Tibial nerve (tissue), 4 donors: ENCODE results near the gene CDCA8.

Source experiments
- EP300 ChIP-seq, 2 donors: sonication (generic); formaldehyde crosslinking; IDR thresholded peaks; one replicate each; pipeline ENCODE4 v1.6.1; 2017; ENCODE audit warnings: antibody characterized with exemption in 2 of 2, mild to moderate bottlenecking in 1 of 2
- POLR2A ChIP-seq, 2 donors: fragments of 450-650 bp; IDR thresholded peaks; one replicate each; pipeline ENCODE4 v1.6.1; 2017; ENCODE audit warnings: antibody characterized with exemption in 2 of 2, mild to moderate bottlenecking in 2 of 2, moderate library complexity in 2 of 2
- TF ChIP-seq, protein P1 (sequence below), 5 experiments: fragments of 200-600 bp in 3 of 5; fragments of 450-650 bp in 2 of 5; sonication (generic) in 3 of 5; IDR thresholded peaks; one replicate each; pipeline ENCODE4 v1.5.1; 2016 to 2019; ENCODE audit warnings: antibody characterized with exemption in 5 of 5, mild to moderate bottlenecking in 3 of 5, moderate library complexity in 2 of 5

DNA sequence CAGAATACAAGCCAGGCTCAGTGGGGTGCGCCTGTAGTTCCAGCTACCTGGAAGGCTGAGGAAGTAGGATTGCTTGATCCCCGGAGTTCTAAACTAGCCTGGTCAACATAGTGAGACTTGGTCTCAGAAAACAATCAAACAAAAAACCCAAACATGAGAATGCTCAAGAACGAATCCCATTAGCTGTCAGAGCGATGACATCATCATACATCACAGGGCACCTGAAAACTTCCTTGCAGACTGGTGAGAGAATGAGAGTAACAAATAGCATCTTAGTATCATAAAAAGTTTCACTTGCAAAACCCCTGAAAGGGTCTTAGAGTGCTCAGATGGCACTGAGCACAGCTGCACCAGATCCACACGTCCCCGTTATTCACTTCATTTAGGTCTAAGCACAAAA is 21.1 kb upstream of the CDCA8 start:
- TF ChIP-seq, protein P1, sequence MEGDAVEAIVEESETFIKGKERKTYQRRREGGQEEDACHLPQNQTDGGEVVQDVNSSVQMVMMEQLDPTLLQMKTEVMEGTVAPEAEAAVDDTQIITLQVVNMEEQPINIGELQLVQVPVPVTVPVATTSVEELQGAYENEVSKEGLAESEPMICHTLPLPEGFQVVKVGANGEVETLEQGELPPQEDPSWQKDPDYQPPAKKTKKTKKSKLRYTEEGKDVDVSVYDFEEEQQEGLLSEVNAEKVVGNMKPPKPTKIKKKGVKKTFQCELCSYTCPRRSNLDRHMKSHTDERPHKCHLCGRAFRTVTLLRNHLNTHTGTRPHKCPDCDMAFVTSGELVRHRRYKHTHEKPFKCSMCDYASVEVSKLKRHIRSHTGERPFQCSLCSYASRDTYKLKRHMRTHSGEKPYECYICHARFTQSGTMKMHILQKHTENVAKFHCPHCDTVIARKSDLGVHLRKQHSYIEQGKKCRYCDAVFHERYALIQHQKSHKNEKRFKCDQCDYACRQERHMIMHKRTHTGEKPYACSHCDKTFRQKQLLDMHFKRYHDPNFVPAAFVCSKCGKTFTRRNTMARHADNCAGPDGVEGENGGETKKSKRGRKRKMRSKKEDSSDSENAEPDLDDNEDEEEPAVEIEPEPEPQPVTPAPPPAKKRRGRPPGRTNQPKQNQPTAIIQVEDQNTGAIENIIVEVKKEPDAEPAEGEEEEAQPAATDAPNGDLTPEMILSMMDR (IDR thresholded peaks at IDR 0.05): no peak
- TF ChIP-seq POLR2A (IDR thresholded peaks at IDR 0.05): no peak
- no peak for TF ChIP-seq EP300 (IDR thresholded peaks at IDR 0.05)
